Stimulated activated CD4-positive, alpha-beta T cell treated with anti-CD3 and anti-CD28 coated beads, Interleukin-4, amount 100 ng/mL, for 24 hours (primary cell): Measurements from ENCODE around the gene METTL6.
"Not testable (repeated sequence)": the region's sequence is repeated elsewhere in the genome, so short reads cannot be mapped to it uniquely, and the experiment has no call there.

ENCODE experiments used
- DNase-seq: peaks from one replicate; pipeline ENCODE4 v3.0.0-alpha.2; 2020

The METTL6 gene

GRCh38 chr3:15401936-15402335 lies 25.4 kb downstream of the METTL6 start:
- DNase-seq = no peak

GRCh38 chr3:15399970-15400369 lies 27.4 kb downstream of the METTL6 start:
- no peak for DNase-seq

- DNase-seq = not testable (repeated sequence)
Measured at GRCh38 chr3:15398731-15399133, 28.6 kb downstream of the METTL6 start.

- not testable (repeated sequence) for DNase-seq
Measured at GRCh38 chr3:15393252-15393651, 34.1 kb downstream of the METTL6 start.

- DNase-seq = no peak
Measured at GRCh38 chr3:15391007-15391406, 36.3 kb downstream of the METTL6 start.

GRCh38 chr3:15390460-15390859 lies 36.9 kb downstream of the METTL6 start:
- DNase-seq = no peak

GRCh38 chr3:15388335-15388734 lies 39.0 kb downstream of the METTL6 start:
- DNase-seq = not testable (repeated sequence)

- no peak for DNase-seq
Measured at GRCh38 chr3:15387735-15388134, 39.6 kb downstream of the METTL6 start.

- no peak for DNase-seq
Measured at GRCh38 chr3:15387171-15387581, 40.2 kb downstream of the METTL6 start.

GRCh38 chr3:15386654-15386955 lies 40.7 kb downstream of the METTL6 start:
- not testable (repeated sequence) for DNase-seq

- DNase-seq = no peak
Measured at GRCh38 chr3:15385901-15386653, 41.3 kb downstream of the METTL6 start.

- not testable (repeated sequence) for DNase-seq
Measured at GRCh38 chr3:15385238-15385695, 42.1 kb downstream of the METTL6 start.

- DNase-seq = no peak
Measured at GRCh38 chr3:15384510-15385237, 42.7 kb downstream of the METTL6 start.

- no peak for DNase-seq
Measured at GRCh38 chr3:15382405-15382923, 44.9 kb downstream of the METTL6 start.

- DNase-seq = no peak
Measured at GRCh38 chr3:15380980-15381890, 46.1 kb downstream of the METTL6 start.

GRCh38 chr3:15377961-15378791 lies 49.2 kb downstream of the METTL6 start:
- peak; percentile 96 for DNase-seq

- DNase-seq = no peak
Measured at GRCh38 chr3:15375461-15376000, 51.8 kb downstream of the METTL6 start.

- DNase-seq = no peak
Measured at GRCh38 chr3:15372918-15373317, 54.4 kb downstream of the METTL6 start.

GRCh38 chr3:15368561-15369135 lies 58.7 kb downstream of the METTL6 start:
- DNase-seq = no peak

GRCh38 chr3:15367059-15367458 lies 60.3 kb downstream of the METTL6 start:
- DNase-seq = no peak

GRCh38 chr3:15364078-15364477 lies 63.3 kb downstream of the METTL6 start:
- not testable (repeated sequence) for DNase-seq
